Raji (cell line): ENCODE results near the gene NOL4L.

Experiments
- POLR2A ChIP-seq: IDR thresholded peaks from 2 replicates; pipeline ENCODE4 v1.6.1; 2011; ENCODE audit warnings: low read depth, low read length, control low read depth; ENCODE audit not compliant: insufficient read depth

Gene NOL4L, protein sequence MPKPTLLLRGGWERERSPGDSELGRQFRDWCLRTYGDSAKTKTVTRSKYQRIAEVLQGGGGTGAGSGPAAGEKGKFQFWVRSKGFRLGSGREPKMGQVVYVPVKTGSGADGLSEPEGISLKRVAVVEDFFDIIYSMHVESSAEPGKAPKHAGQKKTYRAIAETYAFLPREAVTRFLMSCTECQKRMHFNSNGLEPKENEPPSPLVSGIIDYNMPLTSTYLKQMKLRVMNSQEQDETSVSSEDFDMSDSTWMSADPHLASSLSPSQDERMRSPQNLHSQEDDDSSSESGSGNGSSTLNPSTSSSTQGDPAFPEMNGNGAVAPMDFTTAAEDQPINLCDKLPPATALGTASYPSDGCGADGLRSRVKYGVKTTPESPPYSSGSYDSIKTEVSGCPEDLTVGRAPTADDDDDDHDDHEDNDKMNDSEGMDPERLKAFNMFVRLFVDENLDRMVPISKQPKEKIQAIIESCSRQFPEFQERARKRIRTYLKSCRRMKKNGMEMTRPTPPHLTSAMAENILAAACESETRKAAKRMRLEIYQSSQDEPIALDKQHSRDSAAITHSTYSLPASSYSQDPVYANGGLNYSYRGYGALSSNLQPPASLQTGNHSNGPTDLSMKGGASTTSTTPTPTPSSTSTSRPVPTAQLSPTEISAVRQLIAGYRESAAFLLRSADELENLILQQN

DNA sequence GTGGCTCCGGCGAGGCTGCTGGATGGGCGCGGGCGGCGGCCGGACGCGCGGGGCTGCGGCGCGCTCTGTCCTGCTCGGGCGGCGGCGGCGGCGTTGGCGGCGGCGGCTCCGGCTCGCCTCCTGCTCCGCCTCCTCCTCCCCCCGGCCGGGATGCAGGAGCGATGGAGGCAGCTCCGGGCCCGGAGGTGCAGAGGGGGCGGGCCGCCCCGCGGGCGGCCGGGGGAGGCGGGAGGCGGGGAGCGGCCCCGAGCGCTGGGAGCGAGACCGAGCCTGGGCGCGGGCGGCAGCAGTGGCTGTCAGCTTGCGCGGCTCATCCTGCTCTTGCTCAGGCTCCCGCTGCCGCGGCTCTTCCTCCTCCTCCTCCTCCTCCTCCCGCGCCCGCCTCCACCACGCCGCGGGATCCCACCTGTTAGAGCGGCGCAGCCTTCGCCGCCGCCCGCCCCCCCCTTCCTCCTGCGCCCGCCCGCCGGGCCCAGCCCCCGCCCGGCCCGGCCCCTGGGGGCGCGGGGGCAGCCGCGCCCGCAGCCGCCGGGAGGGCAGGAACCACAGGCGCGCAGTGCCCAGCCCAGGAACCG, at the start of gene NOL4L:
Gene NOL4L (minus strand): TSS at position 323 of the 575 bp plus-strand sequence. CDS start 443 bp downstream, outside the sequence.
- TF ChIP-seq POLR2A: no peak

DNA sequence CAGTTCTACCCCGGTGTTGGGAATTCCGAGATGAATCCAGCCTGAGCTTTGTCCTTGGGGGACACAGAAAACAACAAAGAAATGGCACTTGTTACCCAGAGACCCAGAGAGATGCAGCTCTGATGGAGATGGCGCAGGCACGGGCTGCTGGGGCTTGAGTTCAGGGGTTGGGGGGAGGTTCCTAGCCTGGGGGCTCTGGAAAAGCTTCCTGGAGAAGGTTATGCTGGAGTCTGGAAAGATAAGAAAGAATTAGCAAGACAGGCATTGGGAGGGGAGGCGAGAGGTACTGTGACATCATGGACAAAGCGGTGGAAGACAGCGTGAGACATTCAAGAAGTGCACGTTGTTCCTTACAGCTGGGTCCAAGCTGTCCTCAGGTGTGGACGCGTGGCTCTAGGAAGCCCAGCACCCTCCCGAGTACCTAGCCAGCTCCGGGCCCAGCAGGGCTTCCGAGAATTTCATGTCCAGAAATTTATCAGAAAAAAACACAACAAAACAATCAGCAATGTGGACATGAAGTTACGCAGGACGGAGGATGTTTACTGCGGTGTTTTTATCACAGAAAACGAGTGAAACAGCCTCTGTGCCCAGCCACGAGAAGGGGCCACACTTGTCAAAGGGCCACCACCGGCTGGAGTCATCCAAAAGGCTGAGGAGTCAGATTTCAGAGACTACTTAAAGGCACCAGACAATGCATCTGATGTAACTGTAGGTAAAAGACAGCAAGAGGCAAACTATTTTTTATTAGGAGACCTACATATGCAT, 49.1 kb upstream of the NOL4L start:
- TF ChIP-seq POLR2A: no peak

DNA sequence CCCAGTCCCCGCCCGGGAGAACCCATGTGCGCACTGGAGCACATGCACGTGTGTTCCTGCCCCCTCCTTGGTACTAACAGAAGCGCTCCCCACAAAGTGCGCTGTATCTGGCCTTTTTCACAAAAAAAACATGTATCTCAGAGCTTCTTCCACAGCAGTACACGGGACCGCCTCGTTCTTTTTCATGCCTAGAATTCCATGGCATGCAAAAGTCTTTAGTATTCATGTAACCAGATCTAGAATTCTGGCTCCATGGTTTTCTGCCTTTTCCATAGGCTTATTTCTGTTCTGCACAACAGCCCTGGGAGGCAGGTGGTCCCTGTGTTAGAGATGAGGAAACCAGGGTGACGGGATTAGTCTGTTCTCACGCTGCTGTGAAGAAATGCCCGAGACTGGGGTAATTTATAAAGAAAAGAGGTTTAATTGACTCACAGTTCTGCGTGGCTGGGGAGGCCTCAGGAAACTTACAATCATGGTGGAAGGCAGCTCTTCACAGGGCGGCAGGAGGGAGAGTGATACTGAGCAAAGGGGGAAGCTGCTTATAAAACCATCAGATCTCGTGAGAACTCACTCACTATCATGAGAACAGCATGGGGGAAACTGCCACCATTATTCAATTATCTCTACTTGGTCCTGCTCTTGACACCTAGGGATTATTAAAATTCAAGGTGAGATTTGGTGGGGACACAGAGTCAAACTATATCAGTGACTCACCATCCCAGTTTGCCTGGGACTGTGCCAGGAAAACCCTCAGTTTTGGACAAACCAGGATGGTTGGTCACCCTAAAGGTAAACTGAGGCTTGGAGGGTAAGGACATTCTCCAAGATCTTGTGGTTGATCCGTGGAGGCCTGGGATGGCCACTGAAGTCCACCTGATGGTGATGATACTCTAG, 47.6 kb upstream of the NOL4L start:
- TF ChIP-seq POLR2A: no peak

GRCh38 chr20:32631933-32632460, 46.9 kb upstream of the NOL4L start:
- TF ChIP-seq POLR2A: no peak

GRCh38 chr20:32629813-32630212, 44.7 kb upstream of the NOL4L start:
- TF ChIP-seq POLR2A: no peak

- TF ChIP-seq POLR2A: no peak
Measured at GRCh38 chr20:32628960-32629530, 43.9 kb upstream of the NOL4L start.

DNA sequence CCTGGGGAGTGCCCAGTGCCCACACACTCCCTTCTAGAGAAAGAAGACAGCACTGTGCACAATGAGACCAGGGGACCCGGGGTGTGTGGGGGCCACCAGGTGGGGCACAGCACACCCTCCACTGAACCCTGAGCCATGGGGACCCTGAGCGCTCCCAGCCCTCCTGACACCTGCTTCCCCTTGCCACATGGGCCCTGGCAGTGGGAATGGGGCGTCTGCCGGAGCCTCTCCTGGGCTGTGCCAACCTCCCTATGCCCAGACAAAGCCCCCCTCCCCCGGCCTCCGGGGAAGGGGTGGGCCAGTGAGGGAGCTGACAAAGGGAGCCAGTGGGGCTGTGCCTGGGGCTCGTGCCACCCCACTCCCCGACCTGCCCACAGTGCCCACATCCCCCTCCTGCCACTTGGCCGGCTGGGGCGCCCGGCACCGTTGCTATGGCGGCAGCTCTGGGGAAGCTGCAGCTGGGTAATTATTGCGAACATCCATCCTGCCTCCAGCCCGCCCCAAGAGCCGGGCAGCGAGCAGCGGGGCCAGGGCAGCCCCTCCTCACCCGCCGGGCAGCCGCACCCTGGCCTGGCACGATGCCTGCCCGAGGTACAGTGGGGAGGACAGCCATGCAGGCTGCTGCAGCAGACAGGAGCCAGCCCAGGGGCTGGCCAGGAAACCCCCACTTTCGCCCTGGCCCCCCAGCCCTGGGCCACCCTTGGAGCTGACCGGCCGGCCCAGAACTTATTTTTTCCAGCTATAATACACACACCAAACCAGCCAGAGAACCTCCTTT, 41.9 kb upstream of the NOL4L start:
- TF ChIP-seq POLR2A: no peak

DNA sequence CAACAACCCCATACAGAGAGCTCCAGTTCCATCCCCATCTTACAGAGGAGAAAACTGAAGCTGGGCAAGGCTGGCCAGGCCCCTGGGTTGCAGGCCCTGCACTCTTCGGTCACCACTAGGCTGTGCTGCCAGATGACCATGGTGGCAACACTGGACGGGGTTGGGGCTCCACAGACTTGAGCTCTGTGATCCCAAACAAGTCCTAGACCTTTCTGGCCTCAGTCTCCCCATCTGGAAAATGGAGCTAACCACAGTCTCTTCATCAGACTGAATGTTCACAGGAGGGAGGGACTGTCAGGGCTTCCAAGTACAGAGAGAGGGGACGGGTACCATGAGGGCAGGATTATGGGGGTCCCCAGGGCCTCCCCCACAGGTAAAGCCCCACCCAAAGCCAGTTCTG, 41.3 kb upstream of the NOL4L start:
- no peak for TF ChIP-seq POLR2A

GRCh38 chr20:32625996-32626395, 40.9 kb upstream of the NOL4L start:
- TF ChIP-seq POLR2A: no peak

DNA sequence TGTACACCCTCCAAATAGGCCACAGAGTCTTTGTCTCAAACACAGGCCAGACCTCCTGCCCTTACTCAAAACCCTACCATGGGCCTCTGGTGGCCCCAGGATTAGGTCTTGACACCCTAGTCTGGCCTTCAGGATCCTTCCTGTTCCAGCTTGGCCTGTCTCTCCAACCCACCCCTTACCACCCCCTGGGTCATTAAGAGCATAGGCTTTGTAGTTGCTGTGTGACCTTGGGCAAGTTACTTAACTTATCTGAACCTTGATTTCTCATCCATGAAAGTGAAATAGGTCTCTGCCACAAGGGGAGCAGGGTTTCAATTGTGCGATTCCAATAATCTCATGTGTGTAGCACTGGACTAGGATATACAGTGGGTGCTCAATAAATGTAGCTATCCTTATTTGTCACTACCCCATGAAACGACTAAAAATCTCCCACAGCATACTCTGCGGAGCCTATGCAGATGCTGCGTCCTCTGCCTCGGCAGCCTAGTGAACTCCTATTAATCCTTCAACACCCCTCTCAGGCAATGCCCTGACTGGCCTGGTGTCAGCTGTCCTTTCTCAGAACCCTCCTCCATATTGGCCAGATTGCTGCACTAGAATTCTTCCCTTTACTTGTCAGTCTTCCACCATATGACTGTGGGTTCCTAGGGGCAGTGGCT, 39.7 kb upstream of the NOL4L start:
- TF ChIP-seq POLR2A: no peak

- TF ChIP-seq POLR2A: no peak
Measured at GRCh38 chr20:32623667-32624157, 38.6 kb upstream of the NOL4L start.
